IPS-NIHi11 (cell line): ENCODE measurements around the gene ADARB2.
"Not testable (repeated sequence)": the region's sequence is repeated elsewhere in the genome, so short reads cannot be mapped to it uniquely, and the experiment has no call there.

ENCODE experiments used
- DNase-seq: peaks from one replicate; pipeline ENCODE4 v3.0.0; 2012; ENCODE audit warnings: mixed read lengths, low spot score

Gene ADARB2

GRCh38 chr10:1406967-1407945 lies 330.1 kb downstream of the ADARB2 start:
- no peak for DNase-seq

GRCh38 chr10:1406132-1406966 lies 331.0 kb downstream of the ADARB2 start:
- no peak for DNase-seq

GRCh38 chr10:1404323-1405260 lies 332.7 kb downstream of the ADARB2 start:
- DNase-seq = no peak

GRCh38 chr10:1403508-1404322 lies 333.6 kb downstream of the ADARB2 start:
- peak; percentile 79 for DNase-seq

GRCh38 chr10:1402816-1403507 lies 334.4 kb downstream of the ADARB2 start:
- DNase-seq = no peak

- no peak for DNase-seq
These were observed 335.1 kb downstream of the ADARB2 start for GRCh38 chr10:1402016-1402770.

GRCh38 chr10:1401071-1401965 lies 336.0 kb downstream of the ADARB2 start:
- DNase-seq = no peak

GRCh38 chr10:1400101-1401070 lies 336.9 kb downstream of the ADARB2 start:
- DNase-seq = no peak

- DNase-seq = no peak
These were observed 337.8 kb downstream of the ADARB2 start for GRCh38 chr10:1399431-1400100.

- no peak for DNase-seq
These were observed 338.5 kb downstream of the ADARB2 start for GRCh38 chr10:1398626-1399410.

GRCh38 chr10:1398116-1398515 lies 339.2 kb downstream of the ADARB2 start:
- DNase-seq = not testable (repeated sequence)

- DNase-seq = no peak
These were observed 341.1 kb downstream of the ADARB2 start for GRCh38 chr10:1396297-1396635.

GRCh38 chr10:1395481-1396296 lies 341.6 kb downstream of the ADARB2 start:
- no peak for DNase-seq

GRCh38 chr10:1395025-1395480 lies 342.3 kb downstream of the ADARB2 start:
- no peak for DNase-seq
